Parathyroid adenoma (tissue), 2 donors: ENCODE data around the gene ARIH2.
A peak's percentile ranks its signal among the peaks of the same experiment; 100 is the strongest.

Experiments used
- H2AFZ ChIP-seq: fragments of 300-600 bp; sonication (generic); one replicate; pipeline ENCODE4 v1.7.0; 2017; ENCODE audit warnings: antibody characterized with exemption, mild to moderate bottlenecking
- H3K27ac ChIP-seq: fragments of 300-600 bp; sonication (generic); one replicate; pipeline ENCODE4 v1.7.0; 2017
- H3K27me3 ChIP-seq: fragments of 300-600 bp; sonication (generic); one replicate; pipeline ENCODE4 v1.7.0; 2017; ENCODE audit warnings: low read length; ENCODE audit not compliant: control insufficient read depth, insufficient read depth
- H3K36me3 ChIP-seq: fragments of 300-600 bp; sonication (generic); one replicate; pipeline ENCODE4 v1.7.0; 2017; ENCODE audit warnings: low read length; ENCODE audit not compliant: control insufficient read depth, insufficient read depth
- H3K4me1 ChIP-seq: fragments of 300-600 bp; sonication (generic); one replicate; pipeline ENCODE4 v1.7.0; 2017; ENCODE audit warnings: control low read depth
- H3K4me2 ChIP-seq: fragments of 300-600 bp; sonication (generic); one replicate; pipeline ENCODE4 v1.7.0; 2017; ENCODE audit warnings: low read length
- H3K4me3 ChIP-seq: fragments of 300-600 bp; sonication (generic); one replicate; pipeline ENCODE4 v1.7.0; 2017; ENCODE audit warnings: low read depth, low read length
- H3K79me2 ChIP-seq: fragments of 300-600 bp; sonication (generic); one replicate; pipeline ENCODE4 v1.7.0; 2017; ENCODE audit warnings: control low read depth
- H3K9ac ChIP-seq: fragments of 300-600 bp; sonication (generic); one replicate; pipeline ENCODE4 v1.7.0; 2017; ENCODE audit warnings: mild to moderate bottlenecking
- H3K9me3 ChIP-seq: fragments of 300-600 bp; sonication (generic); one replicate; pipeline ENCODE4 v1.7.0; 2017; ENCODE audit warnings: low read length; ENCODE audit not compliant: control insufficient read depth
- TF ChIP-seq, protein P1 (sequence below): fragments of 300-600 bp; sonication (generic); IDR thresholded peaks from one replicate; pipeline ENCODE4 v1.7.0; 2017; ENCODE audit warnings: antibody characterized with exemption, mild to moderate bottlenecking
- donor health status: primary hyperparathyroidism.

The ARIH2 gene

DNA sequence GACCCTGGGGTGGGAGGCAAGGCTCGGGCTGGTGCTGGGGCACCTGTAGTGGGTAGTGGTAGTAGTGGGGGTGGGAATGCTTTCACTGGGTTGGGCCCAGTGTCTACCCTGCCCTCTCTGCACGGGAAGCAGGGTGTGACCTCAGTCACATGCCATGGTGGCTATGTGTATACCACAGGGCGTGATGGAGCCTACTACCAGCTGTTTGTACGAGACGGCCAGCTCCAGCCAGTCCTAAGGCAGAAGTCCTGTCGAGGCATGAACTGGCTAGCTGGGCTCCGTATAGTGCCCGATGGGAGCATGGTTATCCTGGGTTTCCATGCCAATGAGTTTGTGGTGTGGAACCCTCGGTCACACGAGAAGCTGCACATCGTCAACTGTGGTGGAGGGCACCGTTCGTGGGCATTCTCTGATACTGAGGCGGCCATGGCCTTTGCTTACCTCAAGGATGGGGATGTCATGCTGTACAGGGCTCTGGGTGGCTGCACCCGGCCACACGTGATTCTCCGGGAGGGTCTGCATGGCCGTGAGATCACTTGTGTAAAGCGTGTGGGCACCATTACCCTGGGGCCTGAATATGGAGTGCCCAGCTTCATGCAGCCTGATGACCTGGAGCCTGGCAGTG is 94.6 kb downstream of the ARIH2 start:
- Histone ChIP-seq H3K4me1 (peaks cover 4% of the 10 kb centered on the region), H3K27me3 (no peaks in the 10 kb centered on the region), H3K9ac (no peak overlapping the region), H3K79me2 (peaks cover 3% of the 10 kb centered on the region), H3K27ac (no peak overlapping the region), H3K4me2 (no peak overlapping the region), H3K4me3 (no peak overlapping the region), H3K9me3 (no peaks in the 10 kb centered on the region), H2AFZ (no peak overlapping the region), H3K36me3 (no peaks in the 10 kb centered on the region)
- TF ChIP-seq, protein P1, sequence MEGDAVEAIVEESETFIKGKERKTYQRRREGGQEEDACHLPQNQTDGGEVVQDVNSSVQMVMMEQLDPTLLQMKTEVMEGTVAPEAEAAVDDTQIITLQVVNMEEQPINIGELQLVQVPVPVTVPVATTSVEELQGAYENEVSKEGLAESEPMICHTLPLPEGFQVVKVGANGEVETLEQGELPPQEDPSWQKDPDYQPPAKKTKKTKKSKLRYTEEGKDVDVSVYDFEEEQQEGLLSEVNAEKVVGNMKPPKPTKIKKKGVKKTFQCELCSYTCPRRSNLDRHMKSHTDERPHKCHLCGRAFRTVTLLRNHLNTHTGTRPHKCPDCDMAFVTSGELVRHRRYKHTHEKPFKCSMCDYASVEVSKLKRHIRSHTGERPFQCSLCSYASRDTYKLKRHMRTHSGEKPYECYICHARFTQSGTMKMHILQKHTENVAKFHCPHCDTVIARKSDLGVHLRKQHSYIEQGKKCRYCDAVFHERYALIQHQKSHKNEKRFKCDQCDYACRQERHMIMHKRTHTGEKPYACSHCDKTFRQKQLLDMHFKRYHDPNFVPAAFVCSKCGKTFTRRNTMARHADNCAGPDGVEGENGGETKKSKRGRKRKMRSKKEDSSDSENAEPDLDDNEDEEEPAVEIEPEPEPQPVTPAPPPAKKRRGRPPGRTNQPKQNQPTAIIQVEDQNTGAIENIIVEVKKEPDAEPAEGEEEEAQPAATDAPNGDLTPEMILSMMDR, result no peak

DNA sequence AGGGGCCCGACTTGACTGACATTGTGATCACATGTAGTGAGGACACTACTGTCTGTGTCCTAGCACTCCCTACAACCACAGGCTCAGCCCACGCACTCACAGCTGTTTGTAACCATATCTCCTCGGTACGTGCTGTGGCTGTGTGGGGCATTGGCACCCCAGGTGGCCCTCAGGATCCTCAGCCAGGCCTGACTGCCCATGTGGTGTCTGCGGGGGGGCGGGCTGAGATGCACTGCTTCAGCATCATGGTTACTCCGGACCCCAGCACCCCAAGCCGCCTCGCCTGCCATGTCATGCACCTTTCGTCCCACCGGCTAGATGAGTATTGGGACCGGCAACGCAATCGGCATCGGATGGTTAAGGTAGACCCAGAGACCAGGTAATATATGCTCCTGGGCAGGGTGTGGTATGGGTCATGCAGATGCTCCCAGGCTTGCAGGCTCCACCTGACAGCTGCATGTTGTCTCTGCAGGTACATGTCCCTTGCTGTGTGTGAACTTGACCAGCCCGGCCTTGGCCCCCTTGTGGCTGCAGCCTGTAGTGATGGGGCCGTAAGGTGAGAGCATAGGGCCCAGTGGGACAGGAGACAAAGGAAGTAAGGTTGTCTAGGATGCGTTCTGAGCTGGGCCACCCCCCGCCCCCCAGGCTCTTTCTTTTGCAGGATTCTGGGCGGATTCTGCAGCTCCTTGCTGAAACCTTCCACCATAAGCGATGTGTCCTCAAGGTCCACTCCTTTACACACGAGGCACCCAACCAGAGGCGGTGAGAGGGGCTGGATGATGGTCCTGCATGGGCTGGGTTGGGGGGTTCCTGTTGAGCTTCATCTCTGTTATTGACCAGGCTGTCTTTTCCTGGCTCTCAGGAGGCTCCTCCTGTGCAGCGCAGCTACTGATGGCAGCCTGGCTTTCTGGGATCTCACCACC is 95.4 kb downstream of the ARIH2 start:
- Histone ChIP-seq H3K4me2 (no peak overlapping the region), H3K36me3 (no peaks in the 10 kb centered on the region), H3K4me3 (no peak overlapping the region), H3K79me2 (peaks cover 3% of the 10 kb centered on the region), H3K9ac (no peak overlapping the region), H3K9me3 (no peaks in the 10 kb centered on the region), H3K27me3 (no peaks in the 10 kb centered on the region), H3K4me1 (peaks cover 7% of the 10 kb centered on the region), H3K27ac (no peak overlapping the region), H2AFZ (no peak overlapping the region)
- TF ChIP-seq, protein P1, result peak; percentile 66

DNA sequence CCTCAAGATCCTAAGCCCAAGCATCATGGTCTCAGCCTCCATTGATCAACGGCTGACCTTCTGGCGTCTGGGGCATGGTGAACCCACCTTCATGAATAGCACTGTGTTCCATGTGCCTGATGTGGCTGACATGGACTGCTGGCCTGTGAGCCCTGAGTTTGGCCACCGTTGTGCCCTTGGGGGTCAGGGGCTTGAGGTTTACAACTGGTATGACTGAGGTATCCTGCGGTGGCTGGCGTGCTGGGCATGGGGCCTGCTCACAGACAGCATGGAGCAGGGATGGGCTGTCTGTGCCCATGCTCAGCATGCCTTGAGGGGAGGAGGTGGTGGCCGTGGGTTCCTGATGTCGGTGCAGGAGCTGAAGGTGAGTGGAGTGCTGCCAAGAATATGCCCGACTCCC is 96.4 kb downstream of the ARIH2 start:
- H3K9ac ChIP-seq, result no peak overlapping the region

DNA sequence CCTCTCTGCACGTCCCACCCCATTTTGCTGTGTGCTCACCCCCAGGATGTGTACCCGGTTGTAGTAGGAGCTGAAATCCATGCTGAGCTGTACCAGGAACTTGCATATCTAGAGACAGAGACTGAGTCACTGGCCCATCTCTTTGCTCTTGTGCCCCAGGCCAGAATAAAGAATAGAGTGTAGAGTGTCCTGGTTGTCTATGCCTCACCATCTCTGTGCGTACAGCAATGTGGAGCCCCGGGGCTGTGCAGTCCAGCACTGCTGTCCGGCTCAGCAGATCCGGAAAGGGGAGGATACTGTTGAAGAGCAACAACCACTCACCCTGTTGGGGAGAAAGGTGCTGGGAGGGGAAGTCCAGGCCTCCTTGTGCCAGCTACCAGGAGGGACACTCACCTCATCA is 97.1 kb downstream of the ARIH2 start:
- H3K9ac ChIP-seq, result no peak overlapping the region
- no peaks in the 10 kb centered on the region for H3K36me3 ChIP-seq
- H3K27me3 ChIP-seq, result no peaks in the 10 kb centered on the region

More for the DNA sequence above, 96.4 kb downstream of the ARIH2 start:
- Histone ChIP-seq H3K79me2 (peaks cover 3% of the 10 kb centered on the region), H3K36me3 (no peaks in the 10 kb centered on the region), H3K4me3 (no peak overlapping the region), H3K27me3 (no peaks in the 10 kb centered on the region), H2AFZ (no peak overlapping the region), H3K4me1 (peaks cover 10% of the 10 kb centered on the region), H3K4me2 (no peak overlapping the region), H3K9me3 (no peaks in the 10 kb centered on the region), H3K27ac (no peak overlapping the region)
- TF ChIP-seq, protein P1, result no peak

More for the DNA sequence above, 97.1 kb downstream of the ARIH2 start:
- Histone ChIP-seq H3K27ac (no peak overlapping the region), H2AFZ (no peak overlapping the region), H3K79me2 (peaks cover 3% of the 10 kb centered on the region), H3K4me2 (no peak overlapping the region), H3K9me3 (no peaks in the 10 kb centered on the region), H3K4me3 (no peak overlapping the region), H3K4me1 (peaks cover 12% of the 10 kb centered on the region)
- TF ChIP-seq, protein P1, result no peak
